NCI-H2227 (cell line): ENCODE data around the gene IGF1R.

ENCODE experiments used
- DNase-seq: peaks from one replicate; lab custom pipeline; 2025; ENCODE audit not compliant: unreplicated experiment; lab: John Stamatoyannopoulos, UW

IGF1R gene

DNA sequence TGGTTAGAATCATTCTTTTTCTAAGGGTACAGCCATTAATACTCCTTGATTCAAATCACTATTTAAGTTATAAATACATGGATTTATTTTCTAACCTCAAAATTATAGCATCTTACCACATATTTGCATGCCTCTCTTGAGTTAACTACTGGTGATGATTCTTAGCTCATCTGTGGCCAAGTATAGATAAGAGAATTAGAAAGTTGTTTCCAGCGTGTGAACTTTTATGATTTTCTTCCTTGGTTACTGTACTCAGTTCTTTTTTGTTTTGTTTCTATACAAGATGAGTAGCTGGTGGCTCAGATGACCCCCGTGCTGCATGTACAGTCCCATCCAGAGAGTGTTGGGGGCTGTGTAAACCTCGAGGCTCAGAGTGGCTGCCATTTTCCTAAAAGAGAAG, 124.6 kb downstream of the IGF1R start:
- no peak for DNase-seq

DNA sequence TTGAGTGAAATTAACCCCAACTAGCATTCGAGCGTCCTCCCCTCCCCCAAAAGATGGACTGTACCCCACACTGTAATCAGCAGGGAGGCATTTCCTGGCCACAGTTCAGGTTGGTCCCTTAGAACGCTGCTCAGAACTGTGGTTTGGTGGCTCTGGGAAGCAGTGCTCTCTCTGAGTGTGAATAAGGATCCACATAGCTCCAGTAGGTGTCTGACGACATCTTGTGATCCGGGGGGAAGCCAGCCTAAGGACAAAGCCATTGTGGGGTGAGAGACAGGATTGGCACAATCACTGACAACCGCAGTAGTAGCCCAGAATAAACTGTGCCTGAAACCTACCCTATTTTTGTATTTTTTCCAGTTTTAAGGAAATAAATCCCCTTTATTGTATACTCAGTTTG, 125.3 kb downstream of the IGF1R start:
- no peak for DNase-seq

- no peak for DNase-seq
Measured at GRCh38 chr15:98774756-98775497, 126.6 kb downstream of the IGF1R start.

- no peak for DNase-seq
Measured at GRCh38 chr15:98775498-98776230, 127.3 kb downstream of the IGF1R start.

DNA sequence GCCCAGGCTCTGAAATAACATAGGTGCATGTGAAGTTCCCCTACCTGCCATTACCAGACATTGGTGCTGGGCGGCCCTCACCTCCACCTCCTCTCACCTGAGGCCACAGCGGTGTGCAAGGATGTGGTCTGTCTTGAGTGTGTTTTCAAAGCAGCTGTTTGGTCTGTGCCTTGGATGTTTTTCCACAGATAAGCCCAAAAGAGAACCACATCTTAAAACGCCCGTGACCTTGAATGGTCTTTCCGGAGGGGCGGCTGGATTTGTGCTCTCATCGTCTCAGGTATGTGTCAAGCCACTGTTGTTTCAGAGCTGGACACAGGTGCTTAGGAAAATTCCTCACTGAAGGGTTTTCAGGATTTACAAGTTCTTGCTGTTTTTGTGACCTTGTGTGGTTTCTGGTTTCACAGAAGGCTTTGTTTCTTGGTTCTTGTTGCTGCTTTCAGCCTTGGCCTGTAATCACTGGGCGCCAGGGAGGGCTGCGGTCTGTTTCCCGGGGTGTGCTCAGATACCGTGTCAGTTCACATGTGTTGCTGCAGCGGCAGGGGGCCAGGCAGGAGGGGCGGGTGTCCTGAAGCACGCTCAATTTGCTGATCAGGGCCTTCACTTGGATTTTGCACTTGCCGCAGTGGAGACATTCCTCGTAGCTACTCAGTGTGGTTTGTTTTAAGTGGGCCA, 128.4 kb downstream of the IGF1R start:
- DNase-seq: peak; percentile 41

- DNase-seq: no peak
Measured at GRCh38 chr15:98777426-98777825, 129.1 kb downstream of the IGF1R start.

- DNase-seq: no peak
Measured at GRCh38 chr15:98778263-98778959, 130.1 kb downstream of the IGF1R start.

DNA sequence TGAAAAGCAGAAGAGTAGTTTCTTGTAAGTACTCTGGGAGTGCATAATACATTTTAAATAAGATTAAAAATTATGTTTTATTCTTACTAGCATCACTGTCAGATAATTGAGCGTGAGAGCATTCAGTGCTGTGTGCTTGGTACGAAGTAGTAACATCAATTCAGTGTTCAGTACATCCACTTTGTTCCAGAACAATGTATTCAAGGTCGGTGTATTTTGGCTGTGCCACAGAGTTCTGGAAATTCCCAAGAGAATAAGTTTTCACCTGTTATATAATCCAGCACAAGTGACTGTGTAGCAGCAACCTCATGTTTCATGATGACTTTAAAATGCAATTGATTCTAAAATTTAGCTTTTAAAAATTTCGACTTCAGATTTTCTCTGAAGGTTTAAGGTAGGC, 130.6 kb downstream of the IGF1R start:
- DNase-seq: no peak

GRCh38 chr15:98779463-98780071, 131.2 kb downstream of the IGF1R start:
- DNase-seq: peak; percentile 72

GRCh38 chr15:98781838-98782237, 133.5 kb downstream of the IGF1R start:
- DNase-seq: no peak

DNA sequence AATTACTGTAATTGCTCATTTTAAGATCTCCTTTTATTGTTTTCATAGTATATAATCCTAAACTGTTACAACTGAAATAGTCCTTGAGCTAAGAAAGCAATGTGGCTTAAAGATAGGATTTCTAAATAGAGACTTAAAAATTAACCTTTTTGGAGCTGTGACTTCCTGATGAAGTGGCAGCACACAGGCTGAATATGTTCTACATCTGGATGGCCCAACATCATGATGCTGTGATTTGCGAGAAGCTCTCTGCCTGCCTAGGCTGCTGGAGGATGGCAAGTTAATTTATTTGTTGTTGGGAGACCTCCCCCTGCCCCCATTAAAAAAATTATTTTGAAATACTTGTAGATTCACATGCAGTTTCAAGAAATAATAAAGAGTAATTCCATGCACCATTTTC, 134.5 kb downstream of the IGF1R start:
- no peak for DNase-seq

DNA sequence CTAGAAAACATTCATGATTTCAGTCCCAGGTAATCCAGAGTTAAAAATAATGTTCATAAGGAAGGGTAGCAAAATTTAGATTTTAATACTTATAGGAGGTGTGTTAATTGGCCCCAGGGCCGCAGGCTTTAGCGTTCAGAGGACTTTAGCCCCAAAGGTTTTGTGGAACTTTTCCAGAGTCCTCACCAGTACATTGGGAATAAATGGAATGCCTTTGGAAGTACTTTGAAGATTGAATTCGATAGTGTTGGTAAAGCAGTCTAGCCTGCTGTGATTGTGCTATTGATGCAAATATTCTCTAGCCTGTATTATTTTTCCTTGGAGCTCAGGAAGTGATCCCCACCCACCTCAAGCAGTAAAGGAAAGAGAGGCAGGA, 137.1 kb downstream of the IGF1R start:
- DNase-seq: no peak

GRCh38 chr15:98785807-98786621, 137.7 kb downstream of the IGF1R start:
- DNase-seq: peak; percentile 34

GRCh38 chr15:98786717-98787116, 138.4 kb downstream of the IGF1R start:
- DNase-seq: no peak

GRCh38 chr15:98787194-98787593, 138.9 kb downstream of the IGF1R start:
- no peak for DNase-seq

DNA sequence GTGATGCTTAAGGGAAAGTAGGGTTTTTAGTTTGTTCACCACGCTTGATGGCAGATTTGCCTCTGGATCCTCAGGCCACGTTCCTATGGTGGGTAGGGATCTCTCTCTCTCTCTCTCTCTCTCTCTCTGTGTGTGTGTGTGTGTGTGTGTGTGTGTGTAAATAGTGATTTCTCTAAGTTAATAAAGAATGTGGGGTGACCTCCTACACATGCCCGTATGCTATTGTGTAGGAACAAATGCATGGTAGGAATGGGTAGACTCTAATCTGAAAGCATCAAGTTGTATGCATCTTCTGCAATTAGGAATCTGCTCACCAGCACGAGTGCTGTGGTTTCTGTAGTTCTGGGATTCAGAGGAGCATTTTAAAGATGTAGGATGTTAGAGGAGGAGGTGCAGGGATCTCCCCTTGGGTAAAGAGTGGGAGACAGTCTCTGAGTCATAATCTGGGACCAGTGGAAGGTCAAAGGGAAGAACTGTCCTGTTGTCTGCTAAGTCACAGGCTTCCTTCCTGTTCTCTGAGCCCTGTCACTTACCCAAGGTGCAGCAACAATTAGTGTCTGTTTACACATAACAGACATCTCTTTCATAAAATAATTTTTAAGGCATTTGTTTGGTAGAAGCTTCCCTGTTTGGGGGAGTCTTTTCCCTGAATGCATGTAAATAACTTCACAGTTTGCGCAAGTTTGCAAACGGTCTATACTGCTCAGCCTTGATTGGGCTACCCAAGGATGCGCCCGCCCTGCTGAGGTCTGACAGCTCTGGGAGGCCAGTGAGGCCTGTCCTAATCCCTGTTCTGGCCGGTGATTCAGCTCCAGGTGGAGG, 139.8 kb downstream of the IGF1R start:
- no peak for DNase-seq

GRCh38 chr15:98789020-98789419, 140.7 kb downstream of the IGF1R start:
- DNase-seq: no peak

DNA sequence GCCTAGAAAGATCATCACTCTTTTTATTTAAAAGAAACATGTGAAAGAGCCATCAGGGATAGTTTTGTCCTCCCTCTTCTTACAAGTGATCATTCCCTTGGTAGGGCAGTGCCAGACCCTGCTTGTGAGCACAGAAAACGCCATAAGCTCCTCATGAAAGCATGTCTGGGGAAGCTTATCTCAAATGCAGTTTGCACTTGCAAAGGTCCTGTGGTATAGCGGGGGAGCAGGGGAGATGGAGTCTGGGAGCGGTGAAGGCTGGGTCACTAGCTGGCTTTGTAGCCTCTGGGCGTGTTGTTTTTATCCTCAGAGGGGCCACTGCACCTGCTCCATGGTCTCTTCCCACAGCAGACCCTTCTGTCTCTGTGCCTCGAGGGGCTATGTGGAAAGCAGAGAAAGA, 141.9 kb downstream of the IGF1R start:
- DNase-seq: no peak

- DNase-seq: no peak
Measured at GRCh38 chr15:98791046-98791701, 142.8 kb downstream of the IGF1R start.
